ENCODE results near the gene NIPA2.

- TF ChIP-seq CTCF (IDR thresholded peaks at IDR 0.05) (no peak), POLR2A (IDR thresholded peaks at IDR 0.05) (no peak), POLR2AphosphoS5 (IDR thresholded peaks at IDR 0.05) (no peak), EP300 (IDR thresholded peaks at IDR 0.05; ENCODE audit: low read depth) (no peak)
These were observed 65.0 kb downstream of the NIPA2 start for GRCh38 chr15:22903427-22903826.

All from transverse colon (tissue), 4 donors.